NCI-H2107 treated with DMSO at 0.1 percent for 48 hours (cell line): ENCODE results near the gene SSTR4.

Experiments used
- DNase-seq: peaks from one replicate; lab custom pipeline; 2025; ENCODE audit not compliant: unreplicated experiment; lab: John Stamatoyannopoulos, UW

Gene SSTR4

DNA sequence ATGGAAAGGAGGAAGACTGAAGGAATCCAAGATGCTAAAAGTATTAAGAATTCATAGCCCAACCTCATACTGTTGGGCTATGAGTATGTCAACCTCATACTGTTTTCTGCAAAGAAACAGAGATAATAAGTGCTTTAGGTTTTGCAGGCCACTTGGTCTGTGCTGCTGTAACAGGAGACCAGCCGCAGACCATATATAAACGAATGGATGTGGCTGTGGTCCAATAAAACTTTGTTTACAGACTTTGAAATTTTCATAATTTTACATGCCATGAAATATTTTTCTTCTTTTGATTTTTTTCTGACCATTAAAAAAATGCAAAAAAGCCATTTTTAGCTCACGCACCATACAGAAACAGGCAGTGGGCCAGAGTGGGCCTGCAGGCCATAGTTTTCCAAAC is 28.1 kb downstream of the SSTR4 start:
- DNase-seq, result no peak

DNA sequence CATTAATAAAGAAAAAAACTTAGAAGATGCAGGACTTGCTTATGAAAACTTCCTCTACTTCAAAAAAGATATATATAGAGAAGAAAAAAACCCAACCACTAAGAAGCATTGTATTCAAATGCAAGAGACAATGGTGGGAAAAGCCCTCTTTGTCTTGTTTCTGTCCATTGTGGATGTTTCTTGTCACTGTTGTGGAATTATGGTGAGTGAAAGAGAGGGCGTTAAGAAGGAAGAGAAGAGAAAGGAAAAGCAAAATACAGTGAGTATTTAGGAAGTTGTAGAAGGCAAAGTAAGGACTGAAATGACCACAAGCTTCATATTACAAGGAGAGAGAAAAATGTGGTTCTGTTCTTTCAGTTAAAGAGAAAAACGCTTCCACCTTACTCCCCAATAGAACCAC is 28.5 kb downstream of the SSTR4 start:
- no peak for DNase-seq

DNA sequence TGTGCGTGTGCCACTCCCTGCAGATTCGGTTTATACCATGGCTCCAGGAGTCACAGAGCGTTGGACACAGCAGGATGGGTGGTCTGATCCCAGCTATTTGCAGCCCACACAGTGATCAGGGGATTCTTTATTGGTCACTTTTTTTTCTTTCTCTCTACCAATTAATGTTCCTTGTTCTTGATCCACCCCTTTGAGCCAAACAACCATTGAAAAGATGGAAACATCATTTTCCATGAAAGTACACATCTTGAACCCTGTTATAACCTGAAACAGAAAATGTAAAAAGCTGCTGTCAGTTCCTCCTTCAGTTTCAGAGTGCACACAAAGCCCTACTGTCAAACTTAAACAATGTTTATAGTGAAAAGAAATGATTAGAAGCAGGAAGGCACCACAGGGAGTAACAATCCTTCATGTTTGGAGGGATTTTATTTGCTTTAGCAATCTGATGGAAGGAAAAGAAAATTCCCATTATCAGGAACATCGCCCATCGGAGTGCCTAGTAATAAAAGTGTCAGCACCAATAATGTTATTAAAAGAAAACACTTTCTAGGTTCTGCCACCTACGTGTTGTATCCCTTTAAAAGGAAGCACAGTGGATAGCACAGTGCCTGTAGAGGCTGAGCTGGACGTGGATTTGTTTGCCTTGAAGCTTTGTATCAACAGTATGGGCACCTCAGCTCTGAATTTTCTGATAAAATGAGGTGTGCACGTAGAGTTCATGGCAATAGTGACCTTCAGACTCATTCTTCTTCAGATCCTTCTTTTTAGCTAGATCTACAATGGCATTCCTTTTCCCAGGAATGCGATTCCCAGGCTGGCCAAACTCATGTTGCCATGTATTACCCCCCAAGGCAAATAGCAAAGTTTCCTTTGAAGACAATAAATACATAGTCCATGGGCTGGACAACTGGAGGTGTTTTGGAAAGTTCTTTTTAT is 30.4 kb downstream of the SSTR4 start:
- DNase-seq, result no peak

DNA sequence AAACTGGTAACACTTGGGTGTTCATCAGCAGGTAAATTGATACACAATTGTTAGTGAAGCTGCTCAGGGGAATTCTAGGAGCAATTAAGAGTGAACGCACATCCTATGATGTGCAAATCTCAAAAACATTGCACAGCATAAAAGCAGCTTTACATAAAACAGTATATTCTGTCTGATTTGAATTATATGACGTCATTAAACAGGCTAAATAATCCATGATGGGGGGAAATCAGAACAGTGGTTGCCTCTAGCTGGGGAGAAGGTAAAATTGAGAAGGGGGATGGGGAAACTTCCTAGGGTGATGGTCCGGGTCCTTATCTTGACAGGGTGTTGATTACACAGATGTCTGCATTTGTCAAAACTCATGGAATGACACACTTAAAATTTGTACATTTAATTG is 31.7 kb downstream of the SSTR4 start:
- DNase-seq, result no peak

DNA sequence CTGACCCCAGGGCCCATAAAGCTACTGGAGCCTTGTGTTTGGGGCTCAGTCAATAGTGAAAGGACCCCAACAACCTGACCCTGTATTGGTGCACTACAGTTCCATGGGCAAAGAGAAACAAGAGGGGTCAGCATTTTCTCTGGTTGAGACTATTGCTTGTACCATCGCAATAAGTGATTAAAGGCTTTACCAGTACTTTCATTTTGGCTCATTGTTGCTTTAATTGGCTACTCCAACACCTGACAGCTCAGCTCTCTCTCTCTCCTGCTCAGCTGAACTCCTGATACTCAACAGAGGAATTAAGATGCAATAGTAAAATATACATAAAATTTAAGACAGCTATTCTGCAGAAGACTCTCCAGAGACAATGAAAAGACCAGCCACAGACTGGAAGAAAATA is 33.2 kb downstream of the SSTR4 start:
- DNase-seq, result no peak

DNA sequence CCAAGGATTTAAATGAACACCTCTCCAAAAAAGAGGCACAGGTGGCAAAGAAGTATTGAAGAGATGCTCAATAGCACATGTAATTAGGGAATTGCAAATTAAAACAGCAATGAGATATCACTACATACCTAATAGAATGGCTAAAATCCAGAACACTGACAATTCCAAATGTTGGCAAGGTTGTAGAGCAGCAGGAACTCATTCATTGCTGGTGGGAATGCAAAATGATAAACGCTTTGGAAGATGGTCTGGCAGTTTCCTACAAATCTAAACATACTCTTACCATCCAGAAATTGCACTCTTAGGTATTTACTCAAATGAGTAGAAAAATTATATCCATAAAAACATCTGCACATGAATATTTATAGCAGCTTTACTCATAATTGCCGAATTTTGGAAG is 34.0 kb downstream of the SSTR4 start:
- DNase-seq, result no peak

DNA sequence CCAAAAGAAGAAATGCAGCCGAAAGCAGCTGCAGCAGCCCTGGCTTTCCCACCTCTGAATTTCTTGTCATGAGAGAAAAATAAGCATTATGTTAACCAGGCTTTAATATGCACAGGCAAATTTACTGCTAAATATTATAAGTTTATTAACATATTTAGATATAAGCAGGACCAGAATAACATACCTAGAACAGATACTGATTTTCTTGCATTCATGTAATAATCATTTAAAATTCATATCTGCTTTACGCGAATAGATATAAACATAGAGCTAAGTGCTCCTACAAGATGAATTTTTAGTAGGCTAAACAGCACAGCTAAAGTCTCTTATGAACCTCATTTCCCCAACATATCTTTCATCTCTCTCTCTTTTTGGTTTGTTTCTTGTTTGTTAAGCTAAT is 36.3 kb downstream of the SSTR4 start:
- DNase-seq, result no peak

DNA sequence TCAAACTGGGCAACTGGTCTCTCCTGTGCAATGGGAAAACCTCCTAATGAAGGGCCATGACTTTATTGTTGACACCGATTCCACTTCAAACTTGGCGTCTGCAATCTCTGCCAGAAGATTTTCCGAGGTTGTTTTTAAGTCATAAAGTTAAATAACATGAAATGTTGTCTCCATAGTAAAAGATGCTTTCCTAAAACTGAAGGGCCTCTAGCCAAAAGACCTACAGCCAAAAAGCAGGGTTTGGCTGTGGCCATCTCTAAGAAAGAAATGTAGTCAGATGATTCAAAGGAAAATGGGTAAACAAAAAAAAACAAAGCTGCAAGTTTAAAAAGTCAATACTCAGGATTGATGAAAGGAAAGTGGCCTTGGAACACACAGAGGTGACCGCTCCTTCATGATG is 36.9 kb downstream of the SSTR4 start:
- DNase-seq, result no peak

DNA sequence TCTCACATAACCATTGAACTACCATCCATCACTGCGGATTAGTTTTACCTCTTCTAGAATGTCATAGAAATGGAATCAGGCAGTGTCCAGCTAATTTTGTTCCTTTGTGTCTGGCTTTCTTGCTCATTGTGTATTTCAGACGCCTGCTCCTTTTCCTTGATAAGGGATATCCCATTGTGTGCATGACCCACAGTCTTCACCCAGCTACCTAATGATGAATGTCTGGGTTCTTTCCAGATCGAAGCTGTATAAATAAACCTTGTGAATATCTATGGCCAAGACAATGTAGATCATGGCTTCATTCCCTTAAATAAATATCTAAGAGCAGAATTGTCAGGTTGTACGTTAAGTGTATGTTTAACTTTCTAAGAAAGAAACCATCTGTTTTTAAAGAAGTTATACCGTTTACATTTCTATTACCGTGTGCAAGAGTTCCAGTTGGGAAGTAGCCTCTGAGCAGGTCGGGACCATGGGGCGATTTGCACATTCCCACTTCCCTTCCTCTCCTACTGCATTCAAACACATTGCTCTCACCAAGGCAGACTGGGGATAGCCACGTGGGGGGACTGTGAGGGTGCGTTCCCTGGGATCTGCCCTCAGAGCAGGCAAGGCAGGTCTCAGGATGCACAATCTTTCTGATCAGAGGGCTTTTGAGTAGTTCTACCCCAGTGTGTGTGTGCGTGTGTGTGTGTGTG is 37.9 kb downstream of the SSTR4 start:
- DNase-seq, result no peak

DNA sequence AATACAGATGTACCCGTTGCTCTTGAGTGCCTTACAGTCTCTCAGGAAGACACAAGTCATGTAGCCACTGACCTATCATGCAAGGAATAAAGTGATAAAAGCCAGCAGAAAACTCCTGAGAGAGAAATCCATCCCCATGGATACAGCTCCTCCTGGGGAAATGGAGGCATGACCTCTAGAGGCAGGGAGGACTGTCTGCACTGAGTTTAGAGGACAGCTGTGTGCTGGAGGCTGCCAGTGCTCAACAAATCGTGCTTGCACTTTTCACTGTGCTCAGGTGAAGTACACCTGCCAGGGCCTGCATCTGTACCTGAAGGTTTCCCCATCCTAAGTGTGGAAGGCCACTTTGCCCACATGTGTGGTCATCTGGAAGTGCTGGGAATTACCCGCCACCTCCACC is 38.9 kb downstream of the SSTR4 start:
- no peak for DNase-seq

DNA sequence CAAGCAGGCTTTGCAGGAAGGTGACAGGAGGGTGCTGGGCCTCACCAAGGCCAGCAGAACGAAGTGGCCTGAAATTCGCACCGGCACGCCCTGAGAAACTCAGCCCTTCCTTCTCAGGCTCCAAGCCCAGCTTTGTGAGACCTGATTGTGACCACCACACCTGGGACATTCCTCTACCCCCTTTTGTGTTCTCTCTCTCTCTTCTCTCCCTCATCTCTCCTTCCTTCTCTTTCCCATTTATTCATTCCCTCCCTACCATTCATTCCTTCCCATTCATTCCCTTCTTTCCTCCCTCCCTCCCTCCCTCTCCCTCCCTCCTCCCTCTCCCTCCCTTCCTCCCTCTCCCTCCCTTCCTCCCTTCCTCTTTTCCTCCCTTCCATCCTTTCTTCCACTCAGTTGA is 42.2 kb downstream of the SSTR4 start:
- no peak for DNase-seq

DNA sequence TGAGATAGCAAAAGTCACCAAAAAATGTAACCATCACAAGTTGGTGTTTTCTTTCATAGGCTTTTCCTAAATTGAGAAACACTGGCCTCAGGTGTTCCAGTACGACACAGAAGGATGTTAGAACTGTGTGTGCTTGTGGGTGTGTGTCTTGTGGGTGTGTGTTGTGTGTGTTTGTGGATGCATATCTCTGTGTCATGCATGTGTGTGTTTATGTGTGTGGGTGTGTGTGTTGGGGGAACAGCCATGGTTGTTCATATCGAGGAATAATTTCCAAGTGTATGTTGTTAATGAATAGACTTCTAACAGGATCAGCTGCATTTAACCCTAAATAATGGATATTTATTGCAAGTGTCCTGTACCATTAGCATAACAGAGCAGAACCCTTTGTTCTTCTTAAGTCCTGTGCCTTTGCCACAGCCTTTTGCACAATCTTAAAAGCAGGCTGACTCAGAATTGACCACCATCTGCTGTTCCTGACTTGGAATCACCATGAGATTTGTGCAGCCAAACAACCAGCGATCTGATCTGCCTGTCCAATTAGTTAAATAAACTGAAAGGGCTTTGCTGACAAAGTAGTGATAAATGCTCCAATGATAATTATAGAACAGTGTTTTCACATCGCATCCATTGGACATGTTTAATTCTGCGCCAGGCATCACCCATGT is 43.4 kb downstream of the SSTR4 start:
- DNase-seq, result no peak

DNA sequence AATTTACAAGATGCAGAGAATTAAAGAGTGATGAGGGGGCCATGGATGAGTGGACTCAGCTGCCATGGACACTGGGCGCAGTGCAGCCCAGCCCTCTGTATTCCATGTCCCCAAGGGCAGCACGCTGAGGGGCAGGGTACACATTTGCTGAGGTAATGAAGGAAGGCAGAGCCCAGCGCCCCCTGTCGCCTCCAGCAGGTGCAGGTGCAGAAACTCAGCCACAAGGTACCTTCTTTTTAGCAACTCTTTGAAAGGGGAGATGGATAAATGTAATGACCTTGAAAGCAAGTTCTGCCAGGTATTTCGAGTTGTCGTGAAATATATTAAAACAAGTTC is 43.9 kb downstream of the SSTR4 start:
- no peak for DNase-seq

DNA sequence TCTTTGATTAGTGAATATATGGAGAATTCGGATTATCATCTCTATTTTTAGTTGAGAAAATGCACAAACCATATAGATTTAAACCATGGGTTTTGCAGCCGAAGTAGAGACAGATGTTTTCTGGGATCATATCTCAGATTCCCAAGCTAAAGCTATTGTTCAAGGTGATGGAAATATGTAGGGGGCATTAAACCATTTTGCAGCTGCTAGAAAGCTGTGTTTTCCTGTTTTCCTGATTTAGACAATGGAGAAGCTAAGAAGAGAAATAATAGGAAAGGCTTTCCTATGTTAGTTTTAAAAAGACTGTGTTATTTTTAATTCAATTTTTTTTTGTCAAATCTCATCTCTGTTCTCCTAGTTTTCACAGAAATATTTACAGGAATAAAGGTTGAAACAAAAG is 44.8 kb downstream of the SSTR4 start:
- no peak for DNase-seq

DNA sequence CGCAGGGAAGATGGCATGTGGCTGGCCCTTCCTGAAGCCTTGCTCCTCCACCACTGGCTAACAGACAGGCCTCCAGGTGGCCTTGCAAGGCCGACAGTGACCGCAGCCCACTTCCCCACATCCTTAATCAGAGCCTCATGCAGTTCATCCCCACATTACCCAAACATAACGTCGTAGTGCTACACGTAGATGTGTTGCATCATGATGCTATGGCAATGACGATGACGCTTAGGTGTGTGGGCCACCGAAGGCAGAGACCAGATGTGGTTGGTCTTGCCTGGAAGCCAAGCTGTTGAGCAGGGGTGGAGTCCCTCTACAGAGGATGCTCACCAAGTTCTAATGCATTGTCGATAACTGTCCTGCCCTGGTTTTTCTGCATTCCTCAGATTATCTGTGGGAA is 45.4 kb downstream of the SSTR4 start:
- DNase-seq, result no peak

DNA sequence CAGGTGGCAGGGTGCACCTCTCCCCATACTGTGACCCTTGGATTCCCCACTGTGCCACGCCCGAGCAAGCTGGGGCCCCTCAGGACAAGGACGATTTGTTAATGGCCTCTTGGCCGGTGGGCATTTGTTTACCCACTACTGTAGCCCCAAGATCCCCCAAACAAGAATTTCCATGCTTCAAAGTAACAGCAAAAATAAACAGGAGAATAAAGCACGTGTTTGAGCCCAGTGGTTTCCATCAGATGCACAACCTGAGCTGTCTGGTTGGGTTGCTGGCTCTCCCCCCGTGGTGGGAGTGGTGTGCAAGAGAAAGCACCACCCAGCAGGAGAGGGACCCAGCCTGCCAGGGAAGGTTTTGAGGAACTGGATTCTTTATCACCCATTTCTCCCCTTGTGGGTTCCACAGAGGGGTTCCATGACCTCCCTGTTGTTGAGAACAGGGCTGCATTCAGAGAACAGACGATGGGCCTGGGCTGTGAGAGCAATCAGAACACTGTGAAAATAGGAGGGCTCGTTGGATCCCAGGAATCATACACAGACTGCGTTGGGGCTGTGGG is 46.2 kb downstream of the SSTR4 start:
- no peak for DNase-seq

DNA sequence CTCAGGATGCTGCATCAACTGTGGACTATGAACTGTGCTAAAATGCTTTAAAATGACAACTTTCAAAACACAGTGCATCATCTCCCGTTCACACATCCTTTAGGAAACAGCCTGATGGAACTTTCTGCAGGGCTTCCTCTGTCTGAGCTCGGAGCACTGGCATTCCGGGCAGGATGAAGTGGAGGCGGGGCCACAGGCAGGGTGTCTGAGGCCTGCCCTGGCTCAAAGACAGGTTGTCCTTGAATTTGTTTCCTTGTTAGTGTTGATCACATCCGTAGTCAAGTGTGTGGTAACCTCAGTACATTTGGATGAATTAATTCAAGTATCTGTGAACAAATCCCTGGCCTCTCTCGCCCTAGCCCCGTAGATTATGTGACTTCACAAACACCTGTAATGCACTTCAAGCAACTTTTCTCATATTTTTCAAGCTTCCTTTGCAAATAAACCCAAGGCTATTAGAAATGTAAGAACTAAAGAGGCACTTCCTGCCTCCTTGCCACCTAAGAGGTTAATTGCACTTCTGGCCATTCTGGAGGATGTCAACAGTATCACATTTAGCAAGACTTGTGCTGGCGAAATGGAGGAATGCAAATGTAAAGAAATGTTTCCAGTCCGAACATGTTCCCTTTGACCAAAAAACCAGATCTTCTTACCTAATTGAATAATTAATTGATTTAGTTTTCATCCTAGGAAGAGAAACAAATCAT is 47.9 kb downstream of the SSTR4 start:
- no peak for DNase-seq

DNA sequence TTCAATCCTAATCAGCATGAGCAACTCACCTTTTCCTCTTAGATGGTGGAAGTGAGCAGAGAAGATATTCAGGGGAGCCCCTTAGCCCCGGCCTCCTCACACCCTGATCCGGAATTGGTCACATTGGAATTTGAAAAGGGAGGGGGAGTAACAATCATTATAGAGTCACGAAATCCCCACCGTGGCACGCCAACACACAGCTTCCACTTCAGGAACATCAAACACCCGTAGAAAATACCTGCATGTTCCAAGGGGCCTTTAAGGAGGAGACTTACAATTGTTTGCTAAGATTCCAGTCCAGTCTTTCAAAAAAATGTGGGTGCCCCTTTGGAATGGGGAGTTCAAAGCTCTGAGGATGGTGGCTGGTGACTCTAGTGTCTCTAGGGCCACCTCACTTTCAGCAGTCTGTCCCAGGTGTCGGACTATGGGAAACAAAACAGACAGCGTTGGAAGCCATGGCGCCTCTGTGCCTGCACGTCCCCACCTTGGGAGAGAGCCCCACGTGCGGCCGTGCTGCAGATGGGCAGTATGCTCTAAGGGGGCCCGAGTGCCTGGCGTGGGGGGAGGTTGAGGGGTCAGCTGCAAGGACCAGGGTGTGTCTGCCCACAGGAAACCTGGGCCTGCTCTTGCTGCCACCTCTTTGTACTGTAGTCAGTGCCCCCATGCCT is 48.6 kb downstream of the SSTR4 start:
- no peak for DNase-seq

DNA sequence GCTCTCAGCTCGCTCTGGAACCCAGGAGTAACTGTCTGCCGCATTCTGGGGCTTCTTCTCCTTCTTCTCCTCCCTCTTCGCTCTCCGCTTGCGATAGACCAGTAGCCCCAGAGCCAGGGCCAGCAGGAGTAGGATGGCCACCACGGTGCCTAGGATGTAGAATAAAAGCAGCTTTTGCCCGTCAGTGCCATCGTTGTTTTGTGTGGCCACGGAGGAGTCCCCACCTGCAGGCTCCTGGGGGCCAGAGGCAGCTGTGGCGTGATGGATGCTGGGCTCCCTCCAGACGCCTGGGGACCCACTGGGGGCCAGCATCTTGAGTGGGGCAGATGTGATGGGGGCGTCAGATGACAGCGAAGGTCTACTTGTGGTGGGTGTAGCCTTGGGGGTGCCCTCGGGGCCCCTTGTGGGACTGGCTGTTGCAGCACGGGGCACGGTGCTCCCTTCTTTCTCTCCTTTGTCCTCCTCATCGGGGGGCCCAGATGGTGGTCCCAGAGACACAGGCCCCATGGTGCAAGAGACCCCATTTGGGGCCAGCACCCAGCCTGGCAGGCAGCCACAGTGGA is 49.3 kb downstream of the SSTR4 start:
- DNase-seq, result no peak

DNA sequence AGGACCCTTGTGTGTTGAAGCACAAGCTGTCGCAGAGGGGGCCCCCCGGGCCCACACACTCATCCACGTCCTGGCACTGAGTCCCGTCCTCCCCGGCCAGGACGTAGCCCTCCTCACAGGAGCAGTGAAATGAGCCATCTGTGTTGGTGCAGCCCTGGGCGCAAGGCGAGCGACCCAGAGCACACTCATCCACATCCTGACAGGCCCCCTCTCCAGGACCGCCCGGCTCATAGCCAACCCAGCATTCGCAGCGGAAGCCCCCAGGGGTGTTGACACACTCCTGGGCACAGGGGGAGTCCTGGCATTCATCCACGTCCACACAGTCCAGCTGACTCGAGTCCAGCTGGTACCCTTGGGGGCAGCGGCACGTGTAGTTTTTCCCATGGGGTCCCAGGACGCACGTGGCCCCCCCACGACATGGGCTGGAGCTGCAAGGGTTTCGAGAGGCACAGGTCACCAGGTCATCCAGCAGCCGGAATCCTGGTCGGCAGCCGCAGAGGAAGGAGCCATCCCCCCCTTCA is 49.8 kb downstream of the SSTR4 start:
- DNase-seq, result no peak
